RWPE1 (cell line): Measurements from ENCODE around the gene LGI4.

Source experiments
- CTCF ChIA-PET: fragments of 350-600 bp; sonication (Branson Sonifier 250); formaldehyde crosslinking; extraction: SDS; loops from one replicate; lab custom pipeline; 2021; lab: Yijun Ruan, JAX
- POLR2A ChIA-PET: fragments of 400-600 bp; formaldehyde crosslinking; extraction: SDS; loops from one replicate; lab custom pipeline; 2020; ENCODE audit warnings: antibody characterized with exemption; ENCODE audit not compliant: low non-redundant PET; lab: Yijun Ruan, JAX
- DNase-seq: peaks from one replicate; pipeline ENCODE4 v3.0.0; 2012; ENCODE audit warnings: low spot score
- H3K27ac ChIP-seq: fragments of 450-650 bp; 2 replicates; pipeline ENCODE4 v1.5.1; 2017
- CTCF ChIP-seq: fragments of 450-650 bp; conservative IDR thresholded peaks from 2 replicates; pipeline ENCODE4 v1.5.1; 2017; ENCODE audit warnings: low read depth, mild to moderate bottlenecking

Gene LGI4

GRCh38 chr19:35115177-35115951, 19.5 kb downstream of the LGI4 start, which contains the start of gene FXYD3:
Gene FXYD3, plus strand, starts transcription at chr19:35115823. Its CDS starts 3,554 bp downstream, at chr19:35119377.
- H3K27ac ChIP-seq: peak within 1 kb of the TSS; percentile 100
- TF ChIP-seq CTCF: no peak
- ChIA-PET CTCF (interaction anchor here (0.5 to 3.9 kb wide), 13 partner anchors 10 to 565 kb away, joined by 3 to 37 read pairs (median 5); partner anchors contain the start of genes FXYD7 and LGI4), POLR2A (interaction anchor here (1.1 kb wide), 1 partner anchor 9 kb away, joined by 3 read pairs; no protein-coding TSS in a partner anchor)
- peak; percentile 17 for DNase-seq

- POLR2A ChIA-PET: no interaction called here
- peak; percentile 65 for DNase-seq
- CTCF ChIA-PET: interaction anchor here (0.5 to 3.9 kb wide), 15 partner anchors 10 to 566 kb away, joined by 3 to 37 read pairs (median 5); partner anchors contain the start of genes FXYD7 and LGI4
- TF ChIP-seq CTCF: peak; percentile 97
- H3K27ac ChIP-seq: peak overlapping the region; percentile 100
Measured at GRCh38 chr19:35114353-35115176, 20.3 kb downstream of the LGI4 start.

- ChIA-PET CTCF (interaction anchor here (0.7 kb wide), 2 partner anchors 58 to 358 kb away, joined by 4 read pairs; no protein-coding TSS in a partner anchor), POLR2A (no interaction called here)
- TF ChIP-seq CTCF: no peak
- H3K27ac ChIP-seq: peak overlapping the region; percentile 86
- DNase-seq: no peak
Measured at GRCh38 chr19:35112995-35113688, 21.7 kb downstream of the LGI4 start.

GRCh38 chr19:35110974-35111373, 23.9 kb downstream of the LGI4 start:
- H3K27ac ChIP-seq: peak overlapping the region; percentile 86
- no peak for DNase-seq
- CTCF ChIA-PET: interaction anchor here (0.7 to 0.8 kb wide), 2 partner anchors 14 to 44 kb away, joined by 3 to 6 read pairs; no protein-coding TSS in a partner anchor
- no peak for TF ChIP-seq CTCF
- POLR2A ChIA-PET: interaction anchor here (0.6 kb wide), 1 partner anchor 43 kb away, joined by 4 read pairs; no protein-coding TSS in a partner anchor

- CTCF ChIA-PET: no interaction called here
- peak overlapping the region; percentile 86 for H3K27ac ChIP-seq
- TF ChIP-seq CTCF: no peak
- POLR2A ChIA-PET: no interaction called here
- DNase-seq: peak; percentile 62
Measured at GRCh38 chr19:35109395-35110112, 25.3 kb downstream of the LGI4 start.
